Fibroblast of lung (primary cell): Measurements from ENCODE around the gene TGFBR2. TPM values are rescaled to one million over a fixed set of nuclear protein-coding genes. Genes with fewer than 3 reads are reported as not detected.

ENCODE experiments used
- DNase-seq, 2 donors: peaks; one replicate each; pipeline versions ENCODE4 v3.0.0 to v3.0.0-alpha.2; 2010; ENCODE audit warnings: low read depth in 2 of 2
- H2AFZ ChIP-seq: 2 replicates; pipeline ENCODE4 v1.5.1; 2012; ENCODE audit warnings: low read length, control low read depth, inconsistent platforms
- H3K27ac ChIP-seq: 2 replicates; pipeline ENCODE4 v1.5.1; 2011; ENCODE audit warnings: low read length, control low read depth; ENCODE audit not compliant: insufficient read depth
- H3K27me3 ChIP-seq: 2 replicates; pipeline ENCODE4 v1.5.1; 2011; ENCODE audit warnings: mild to moderate bottlenecking, low read length; ENCODE audit not compliant: control insufficient read depth, insufficient read depth
- H3K36me3 ChIP-seq: 2 replicates; pipeline ENCODE4 v1.5.1; 2011; ENCODE audit warnings: low read length; ENCODE audit not compliant: control insufficient read depth, insufficient read depth
- H3K4me1 ChIP-seq: 2 replicates; pipeline ENCODE4 v1.5.1; 2011; ENCODE audit warnings: low read length; ENCODE audit not compliant: control insufficient read depth, insufficient read depth; ENCODE audit errors: extremely low read depth
- H3K4me2 ChIP-seq: 2 replicates; pipeline ENCODE4 v1.5.1; 2011; ENCODE audit warnings: low read length, control low read depth; ENCODE audit not compliant: insufficient read depth; ENCODE audit errors: extremely low read depth
- H3K4me3 ChIP-seq, 4 experiments: fragments of 200-600 bp in 1 of 4; sonication (generic) in 1 of 4; replicated peaks in 1 of 4; 2 replicates each; pipeline ENCODE4 v1.5.1; 2011 to 2016; ENCODE audit warnings: low read length in 4 of 4, low read depth in 3 of 4, mild to moderate bottlenecking in 3 of 4, control low read depth in 2 of 4, inconsistent platforms in 1 of 4, mixed read lengths in 1 of 4; ENCODE audit not compliant: insufficient read depth in 1 of 4; ENCODE audit errors: control extremely low read depth in 1 of 4
- H3K79me2 ChIP-seq: 2 replicates; pipeline ENCODE4 v1.5.1; 2012; ENCODE audit warnings: mild to moderate bottlenecking, low read length, inconsistent platforms; ENCODE audit not compliant: control insufficient read depth, insufficient read depth
- H3K9ac ChIP-seq: 2 replicates; pipeline ENCODE4 v1.5.1; 2011; ENCODE audit warnings: mild to moderate bottlenecking, low read length, control low read depth; ENCODE audit not compliant: insufficient read depth
- H3K9me3 ChIP-seq: 2 replicates; pipeline ENCODE4 v1.5.1; 2012; ENCODE audit warnings: low read depth, low read length; ENCODE audit not compliant: control insufficient read depth, insufficient read depth
- H4K20me1 ChIP-seq: 2 replicates; pipeline ENCODE4 v1.5.1; 2011; ENCODE audit warnings: low read length; ENCODE audit not compliant: control insufficient read depth, insufficient read depth; ENCODE audit errors: extremely low read depth
- CTCF ChIP-seq, 2 donors: IDR thresholded peaks in 1 of 2; conservative IDR thresholded peaks in 1 of 2; 1 replicate in 1 of 2; 2 replicates in 1 of 2; pipeline ENCODE4 v1.5.1; 2011 to 2012; ENCODE audit warnings: low read length in 2 of 2, control low read depth in 1 of 2, inconsistent platforms in 1 of 2, low read depth in 1 of 2, mild to moderate bottlenecking in 1 of 2
- EZH2 ChIP-seq: IDR thresholded peaks from 2 replicates; pipeline ENCODE4 v1.5.1; 2012; ENCODE audit warnings: low read length, control low read depth, mild to moderate bottlenecking; ENCODE audit errors: missing control alignments
- polyA plus RNA-seq, 2 donors: library from polyadenylated mRNA; depleted of rRNA in 1 of 2; stranded (reverse) in 1 of 2; unstranded in 1 of 2; fragments of >200 nt; gene quantifications; 2 replicates each; pipeline ENCODE4 v1.2.1, GENCODE V29; 2011 to 2012; ENCODE audit warnings: missing spikeins in 1 of 2
- total RNA-seq: library from RNA; depleted of rRNA; stranded (reverse); fragments of >200 nt; gene quantifications from 2 replicates; pipeline ENCODE4 v1.2.1, GENCODE V29; 2014

The TGFBR2 gene
- total and polyA plus RNA-seq, 2 donors (not counting 1 experiment from before 2014, with no cell fraction given) = 93.0 to 126 TPM

GRCh38 chr3:30641416-30642251 lies 35.2 kb downstream of the TGFBR2 start:
- Histone ChIP-seq H3K4me3 (no peak overlapping the region), H3K79me2 (peaks cover 58% of the 10 kb centered on the region), H3K27ac (no peak overlapping the region), H2AFZ (no peak overlapping the region), H3K9ac (no peak overlapping the region), H3K4me2 (no peak overlapping the region), H3K4me1 (peaks cover 8% of the 10 kb centered on the region), H3K27me3 (no peaks in the 10 kb centered on the region), H3K9me3 (no peaks in the 10 kb centered on the region), H4K20me1 (no peaks in the 10 kb centered on the region), H3K36me3 (peaks cover 4% of the 10 kb centered on the region)
- TF ChIP-seq EZH2 (no peak), CTCF (conservative IDR thresholded peaks at IDR 0.05 in 1 of 2, IDR thresholded peaks at IDR 0.05 in 1 of 2; ENCODE audit: low read depth in 1 of 2, low read length in 2 of 2) (no peak)
- no peak for DNase-seq

GRCh38 chr3:30642849-30643361 lies 36.5 kb downstream of the TGFBR2 start:
- no peak overlapping the region for H3K4me2 ChIP-seq
- no peak overlapping the region for H3K27ac ChIP-seq
- H4K20me1 ChIP-seq = no peaks in the 10 kb centered on the region
- no peak overlapping the region for H2AFZ ChIP-seq
- no peaks in the 10 kb centered on the region for H3K27me3 ChIP-seq
- H3K9me3 ChIP-seq = no peaks in the 10 kb centered on the region
- no peak overlapping the region for H3K9ac ChIP-seq
- DNase-seq = no peak
- H3K36me3 ChIP-seq = peaks cover 6% of the 10 kb centered on the region
- peaks cover 50% of the 10 kb centered on the region for H3K79me2 ChIP-seq
- TF ChIP-seq EZH2 (no peak), CTCF (conservative IDR thresholded peaks at IDR 0.05 in 1 of 2, IDR thresholded peaks at IDR 0.05 in 1 of 2; ENCODE audit: low read depth in 1 of 2, low read length in 2 of 2) (no peak)
- no peak overlapping the region for H3K4me3 ChIP-seq
- H3K4me1 ChIP-seq = peaks cover 8% of the 10 kb centered on the region

GRCh38 chr3:30643763-30644462 lies 37.5 kb downstream of the TGFBR2 start:
- no peak overlapping the region for H3K4me2 ChIP-seq
- no peak overlapping the region for H3K27ac ChIP-seq
- H3K4me1 ChIP-seq = peaks cover 11% of the 10 kb centered on the region
- no peaks in the 10 kb centered on the region for H3K9me3 ChIP-seq
- H2AFZ ChIP-seq = no peak overlapping the region
- no peak for DNase-seq
- TF ChIP-seq CTCF (conservative IDR thresholded peaks at IDR 0.05 in 1 of 2, IDR thresholded peaks at IDR 0.05 in 1 of 2; ENCODE audit: low read depth in 1 of 2, low read length in 2 of 2) (no peak), EZH2 (no peak)
- no peak overlapping the region for H3K9ac ChIP-seq
- H3K79me2 ChIP-seq = peaks cover 44% of the 10 kb centered on the region
- H3K4me3 ChIP-seq = no peak overlapping the region
- no peaks in the 10 kb centered on the region for H3K27me3 ChIP-seq
- peaks cover 8% of the 10 kb centered on the region for H3K36me3 ChIP-seq
- no peaks in the 10 kb centered on the region for H4K20me1 ChIP-seq
